ENCODE data around the gene STK35. TPM values are rescaled to one million over a fixed set of nuclear protein-coding genes. Genes with fewer than 3 reads are reported as not detected.

The STK35 gene
- total RNA-seq, 3 donors from 2014 or later: 17.5 to 21.1 (median 18.7) TPM

DNA sequence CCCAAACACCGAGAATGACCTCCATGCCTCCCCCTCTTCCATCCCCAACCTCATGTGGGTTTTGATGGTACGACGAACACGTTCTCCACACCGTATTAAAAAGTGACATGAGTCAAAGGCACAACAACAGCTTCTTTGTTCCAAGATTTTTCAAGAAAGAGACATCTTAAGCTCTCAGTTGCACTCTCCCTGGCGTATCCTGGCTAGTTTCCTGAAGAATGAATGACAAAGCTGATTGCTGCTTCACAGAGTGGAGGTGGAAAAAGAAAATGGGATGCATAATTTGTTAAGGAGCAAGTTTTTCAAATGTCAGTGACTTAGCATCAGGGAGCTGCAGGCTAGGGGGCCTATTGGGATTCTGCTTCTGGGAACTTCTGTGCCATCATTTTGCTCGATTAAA, 95.5 kb downstream of the STK35 start:
- no peak for DNase-seq
- H3K27me3 Mint-ChIP-seq (ENCODE audit: low read depth): peaks cover 3% of the 10 kb centered on the region
- H3K4me1 Mint-ChIP-seq (ENCODE audit: low read depth): no peaks in the 10 kb centered on the region
- ATAC-seq: no peak
- no peaks in the 10 kb centered on the region for H3K36me3 Mint-ChIP-seq (ENCODE audit: insufficient read depth)
- no peaks in the 10 kb centered on the region for H3K9me3 Mint-ChIP-seq
- no peak overlapping the region for H3K4me3 Mint-ChIP-seq

Other genes starting within 250 kb of the STK35 start
- gene SIRPA, start 206.4 kb upstream of the STK35 start, total RNA-seq: under 1 TPM; 0.26 to 0.84 (median 0.33) TPM
- not detected for gene PDYN, start 107.8 kb upstream of the STK35 start, total RNA-seq
- gene TGM3, start 194.2 kb downstream of the STK35 start, total RNA-seq: under 1 TPM in 1 of 3 donors, not detected in 2; 0.26 TPM